ENCODE measurements around the gene OR5B21.
A peak's percentile ranks its signal among the peaks of the same experiment; 100 is the strongest.

The OR5B21 gene

GRCh38 chr11:58508005-58508404, at the start of gene OR5B21:
OR5B21 (minus strand) TSS chr11:58508105; CDS start chr11:58508105, 0 bp downstream.
- DNase-seq (ENCODE audit: low read depth in 2 of 2, low spot score in 1 of 2), result no peak

GRCh38 chr11:58549644-58550043, 41.7 kb upstream of the OR5B21 start:
- DNase-seq (ENCODE audit: low read depth in 2 of 2, low spot score in 1 of 2), result no peak

GRCh38 chr11:58546841-58547240, 38.9 kb upstream of the OR5B21 start:
- no peak for DNase-seq (ENCODE audit: low read depth in 2 of 2, low spot score in 1 of 2)

- no peak for DNase-seq (ENCODE audit: low read depth in 2 of 2, low spot score in 1 of 2)
Measured at GRCh38 chr11:58531865-58532341, 24.0 kb upstream of the OR5B21 start.

- no peak for DNase-seq (ENCODE audit: low read depth in 2 of 2, low spot score in 1 of 2)
Measured at GRCh38 chr11:58530236-58530635, 22.3 kb upstream of the OR5B21 start.

- DNase-seq (ENCODE audit: low read depth in 2 of 2, low spot score in 1 of 2), result no peak
Measured at GRCh38 chr11:58527429-58527828, 19.5 kb upstream of the OR5B21 start.

GRCh38 chr11:58526721-58527120, 18.8 kb upstream of the OR5B21 start:
- DNase-seq (ENCODE audit: low read depth in 2 of 2, low spot score in 1 of 2), result no peak

- no peak for DNase-seq (ENCODE audit: low read depth in 2 of 2, low spot score in 1 of 2)
Measured at GRCh38 chr11:58525037-58525614, 17.2 kb upstream of the OR5B21 start.

GRCh38 chr11:58524232-58525036, 16.5 kb upstream of the OR5B21 start:
- DNase-seq (ENCODE audit: low read depth in 2 of 2, low spot score in 1 of 2), result no peak

GRCh38 chr11:58513747-58514367, 6.0 kb upstream of the OR5B21 start:
- DNase-seq (ENCODE audit: low read depth in 2 of 2, low spot score in 1 of 2), result no peak

GRCh38 chr11:58511636-58512035, 3.7 kb upstream of the OR5B21 start:
- DNase-seq (ENCODE audit: low read depth in 2 of 2, low spot score in 1 of 2), result no peak

- DNase-seq (ENCODE audit: low read depth in 2 of 2, low spot score in 1 of 2), result no peak
Measured at GRCh38 chr11:58509748-58510147, 1.8 kb upstream of the OR5B21 start.

- no peak for DNase-seq (ENCODE audit: low read depth in 2 of 2, low spot score in 1 of 2)
Measured at GRCh38 chr11:58508814-58509213, 909 bp upstream of the OR5B21 start.

GRCh38 chr11:58507355-58507754, 550 bp downstream of the OR5B21 start:
- DNase-seq (ENCODE audit: low read depth in 2 of 2, low spot score in 1 of 2), result no peak

GRCh38 chr11:58506935-58507334, 970 bp downstream of the OR5B21 start:
- no peak for DNase-seq (ENCODE audit: low read depth in 2 of 2, low spot score in 1 of 2)

GRCh38 chr11:58505849-58506248, 2.1 kb downstream of the OR5B21 start:
- DNase-seq (ENCODE audit: low read depth in 2 of 2, low spot score in 1 of 2), result no peak

- no peak for DNase-seq (ENCODE audit: low read depth in 2 of 2, low spot score in 1 of 2)
Measured at GRCh38 chr11:58504232-58504631, 3.7 kb downstream of the OR5B21 start.

GRCh38 chr11:58503361-58503856, 4.5 kb downstream of the OR5B21 start:
- no peak for DNase-seq (ENCODE audit: low read depth in 2 of 2, low spot score in 1 of 2)

- no peak for DNase-seq (ENCODE audit: low read depth in 2 of 2, low spot score in 1 of 2)
Measured at GRCh38 chr11:58502004-58502403, 5.9 kb downstream of the OR5B21 start.

GRCh38 chr11:58498464-58498863, 9.4 kb downstream of the OR5B21 start:
- DNase-seq (ENCODE audit: low read depth in 2 of 2, low spot score in 1 of 2), result peak in 1 of 2 donors; percentile 2

GRCh38 chr11:58497951-58498350, 10.0 kb downstream of the OR5B21 start:
- no peak for DNase-seq (ENCODE audit: low read depth in 2 of 2, low spot score in 1 of 2)

- DNase-seq (ENCODE audit: low read depth in 2 of 2, low spot score in 1 of 2), result no peak
Measured at GRCh38 chr11:58495906-58496305, 12.0 kb downstream of the OR5B21 start.

All from stimulated activated CD8-positive, alpha-beta memory T cell treated with anti-CD3 and anti-CD28 coated beads, Interleukin-4, amount 100 ng/mL, for 4 hours (primary cell).